ENCODE data around the gene CDH23. TPM values are rescaled to one million over a fixed set of nuclear protein-coding genes. Genes with fewer than 3 reads are reported as not detected.

Gene CDH23
- total RNA-seq, 1 donor: 0.36 TPM

- Histone ChIP-seq H3K79me2 (ENCODE audit: insufficient read depth, low read length) (no peaks in the 10 kb centered on the region), H3K9me3 (ENCODE audit: low read depth, low read length) (no peaks in the 10 kb centered on the region), H4K20me1 (ENCODE audit: insufficient read depth, low read length) (no peaks in the 10 kb centered on the region), H3K27me3 (ENCODE audit: insufficient read depth, low read length) (peaks cover 14% of the 10 kb centered on the region), H3K4me2 (ENCODE audit: insufficient read depth, low read length) (no peak overlapping the region), H3K27ac (ENCODE audit: low read depth, low read length) (no peak overlapping the region), H3K4me3 (ENCODE audit: insufficient read depth, low read length) (no peak overlapping the region), H3K4me1 (ENCODE audit: insufficient read depth, low read length) (peaks cover 3% of the 10 kb centered on the region), H3K36me3 (ENCODE audit: insufficient read depth, low read length) (no peaks in the 10 kb centered on the region), H2AFZ (ENCODE audit: low read length) (peak overlapping the region; percentile 59)
- TF ChIP-seq CTCF (IDR thresholded peaks at IDR 0.05; ENCODE audit: extremely low read depth, low read depth, low read length): peak; percentile 15
- DNase-seq (ENCODE audit: insufficient read length, low spot score, missing footprints): peak; percentile 95
Observed at GRCh38 chr10:71623098-71623985, 226.6 kb downstream of the CDH23 start.

- Histone ChIP-seq H4K20me1 (ENCODE audit: insufficient read depth, low read length) (no peaks in the 10 kb centered on the region), H3K4me3 (ENCODE audit: insufficient read depth, low read length) (no peak overlapping the region), H3K79me2 (ENCODE audit: insufficient read depth, low read length) (no peaks in the 10 kb centered on the region), H3K9me3 (ENCODE audit: low read depth, low read length) (no peaks in the 10 kb centered on the region), H2AFZ (ENCODE audit: low read length) (no peak overlapping the region), H3K4me2 (ENCODE audit: insufficient read depth, low read length) (no peak overlapping the region), H3K27ac (ENCODE audit: low read depth, low read length) (no peak overlapping the region), H3K36me3 (ENCODE audit: insufficient read depth, low read length) (no peaks in the 10 kb centered on the region), H3K27me3 (ENCODE audit: insufficient read depth, low read length) (peaks cover 17% of the 10 kb centered on the region), H3K4me1 (ENCODE audit: insufficient read depth, low read length) (peaks cover 3% of the 10 kb centered on the region)
- no peak for DNase-seq (ENCODE audit: insufficient read length, low spot score, missing footprints)
- no peak for TF ChIP-seq CTCF (IDR thresholded peaks at IDR 0.05; ENCODE audit: extremely low read depth, low read depth, low read length)
Observed at GRCh38 chr10:71623986-71624291, 227.2 kb downstream of the CDH23 start.

- Histone ChIP-seq H4K20me1 (ENCODE audit: insufficient read depth, low read length) (no peaks in the 10 kb centered on the region), H3K27ac (ENCODE audit: low read depth, low read length) (no peak overlapping the region), H3K4me3 (ENCODE audit: insufficient read depth, low read length) (no peak overlapping the region), H3K27me3 (ENCODE audit: insufficient read depth, low read length) (peaks cover 17% of the 10 kb centered on the region), H3K36me3 (ENCODE audit: insufficient read depth, low read length) (no peaks in the 10 kb centered on the region), H2AFZ (ENCODE audit: low read length) (no peak overlapping the region), H3K79me2 (ENCODE audit: insufficient read depth, low read length) (no peaks in the 10 kb centered on the region), H3K4me1 (ENCODE audit: insufficient read depth, low read length) (peaks cover 3% of the 10 kb centered on the region), H3K9me3 (ENCODE audit: low read depth, low read length) (no peaks in the 10 kb centered on the region), H3K4me2 (ENCODE audit: insufficient read depth, low read length) (no peak overlapping the region)
- no peak for TF ChIP-seq CTCF (IDR thresholded peaks at IDR 0.05; ENCODE audit: extremely low read depth, low read depth, low read length)
- DNase-seq (ENCODE audit: insufficient read length, low spot score, missing footprints): peak; percentile 60
Observed at GRCh38 chr10:71625445-71626175, 228.9 kb downstream of the CDH23 start.
